ENCODE results near the gene THEMIS2. TPM values are rescaled to one million over a fixed set of nuclear protein-coding genes. Genes with fewer than 3 reads are reported as not detected.

The THEMIS2 gene
- total RNA-seq, 1 donor from 2014 or later = 4.6 TPM

- no peaks in the 10 kb centered on the region for H3K4me1 Mint-ChIP-seq (ENCODE audit: low read depth, unreplicated experiment)
- DNase-seq = no peak
- H3K27me3 Mint-ChIP-seq (ENCODE audit: unreplicated experiment) = peaks cover 8% of the 10 kb centered on the region
- peak overlapping the region; percentile 82 for H3K4me3 Mint-ChIP-seq (ENCODE audit: unreplicated experiment)
- no peak for TF ChIP-seq CTCF (IDR thresholded peaks at IDR 0.05; ENCODE audit: partially characterized antibody, unreplicated experiment)
- no peak overlapping the region for H3K27ac Mint-ChIP-seq (ENCODE audit: unreplicated experiment)
- H3K9me3 Mint-ChIP-seq (ENCODE audit: unreplicated experiment) = peaks cover 4% of the 10 kb centered on the region
- no peaks in the 10 kb centered on the region for H3K36me3 Mint-ChIP-seq (ENCODE audit: unreplicated experiment)
These were observed 633 bp downstream of the THEMIS2 start for GRCh38 chr1:27872802-27873551.

- Mint-ChIP-seq H3K9me3 (ENCODE audit: unreplicated experiment) (peaks cover 4% of the 10 kb centered on the region), H3K27ac (ENCODE audit: unreplicated experiment) (no peak overlapping the region), H3K27me3 (ENCODE audit: unreplicated experiment) (peaks cover 6% of the 10 kb centered on the region), H3K36me3 (ENCODE audit: unreplicated experiment) (no peaks in the 10 kb centered on the region), H3K4me1 (ENCODE audit: low read depth, unreplicated experiment) (peaks cover 3% of the 10 kb centered on the region), H3K4me3 (ENCODE audit: unreplicated experiment) (peak overlapping the region; percentile 52)
- no peak for DNase-seq
- TF ChIP-seq CTCF (IDR thresholded peaks at IDR 0.05; ENCODE audit: partially characterized antibody, unreplicated experiment) = no peak
These were observed 1.5 kb downstream of the THEMIS2 start for GRCh38 chr1:27873671-27874384.

- Mint-ChIP-seq H3K4me1 (ENCODE audit: low read depth, unreplicated experiment) (peaks cover 10% of the 10 kb centered on the region), H3K27ac (ENCODE audit: unreplicated experiment) (no peak overlapping the region), H3K36me3 (ENCODE audit: unreplicated experiment) (no peaks in the 10 kb centered on the region), H3K9me3 (ENCODE audit: unreplicated experiment) (peaks cover 5% of the 10 kb centered on the region), H3K4me3 (ENCODE audit: unreplicated experiment) (no peak overlapping the region), H3K27me3 (ENCODE audit: unreplicated experiment) (peaks cover 8% of the 10 kb centered on the region)
- TF ChIP-seq CTCF (IDR thresholded peaks at IDR 0.05; ENCODE audit: partially characterized antibody, unreplicated experiment) = no peak
- DNase-seq = no peak
These were observed 4.2 kb downstream of the THEMIS2 start for GRCh38 chr1:27876341-27877114.

- Mint-ChIP-seq H3K4me3 (ENCODE audit: unreplicated experiment) (no peak overlapping the region), H3K4me1 (ENCODE audit: low read depth, unreplicated experiment) (peaks cover 10% of the 10 kb centered on the region), H3K9me3 (ENCODE audit: unreplicated experiment) (peaks cover 3% of the 10 kb centered on the region), H3K27ac (ENCODE audit: unreplicated experiment) (no peak overlapping the region), H3K36me3 (ENCODE audit: unreplicated experiment) (no peaks in the 10 kb centered on the region), H3K27me3 (ENCODE audit: unreplicated experiment) (peaks cover 5% of the 10 kb centered on the region)
- DNase-seq = no peak
- no peak for TF ChIP-seq CTCF (IDR thresholded peaks at IDR 0.05; ENCODE audit: partially characterized antibody, unreplicated experiment)
These were observed 4.7 kb downstream of the THEMIS2 start for GRCh38 chr1:27877115-27877416.

Measured in glutamatergic neuron (in vitro differentiated cells).